Endothelial cell (in vitro differentiated cells): ENCODE measurements around the gene SMAD7. TPM values are rescaled to one million over a fixed set of nuclear protein-coding genes. Genes with fewer than 3 reads are reported as not detected.

Source experiments
- DNase-seq: peaks from one replicate; pipeline ENCODE4 v3.0.0; 2021; ENCODE audit warnings: low spot score
- H3K27ac Mint-ChIP-seq: one replicate; pipeline ENCODE4 v1.8.0; 2021; ENCODE audit warnings: mixed read lengths, inconsistent platforms; ENCODE audit not compliant: unreplicated experiment
- H3K27me3 Mint-ChIP-seq: one replicate; pipeline ENCODE4 v1.8.0; 2021; ENCODE audit warnings: mild to moderate bottlenecking, moderate library complexity, mixed read lengths, inconsistent platforms; ENCODE audit not compliant: unreplicated experiment
- H3K36me3 Mint-ChIP-seq: one replicate; pipeline ENCODE4 v1.8.0; 2021; ENCODE audit warnings: mild to moderate bottlenecking, low read depth, mixed read lengths, inconsistent platforms; ENCODE audit not compliant: unreplicated experiment
- H3K4me1 Mint-ChIP-seq: one replicate; pipeline ENCODE4 v1.8.0; 2021; ENCODE audit warnings: mild to moderate bottlenecking, mixed read lengths, inconsistent platforms; ENCODE audit not compliant: unreplicated experiment
- H3K4me3 Mint-ChIP-seq: one replicate; pipeline ENCODE4 v1.8.0; 2021; ENCODE audit warnings: mild to moderate bottlenecking, mixed read lengths, inconsistent platforms; ENCODE audit not compliant: unreplicated experiment
- H3K9me3 Mint-ChIP-seq: one replicate; pipeline ENCODE4 v1.8.0; 2021; ENCODE audit warnings: mixed read lengths, inconsistent platforms; ENCODE audit not compliant: unreplicated experiment
- total RNA-seq: library from RNA; stranded (reverse); fragmentation: NEBNext Ultra II Directional; extraction: Animal tissue kit (Norgen Biotek cat#: 25700); gene quantifications from one replicate; pipeline ENCODE4 v1.2.1, GENCODE V29; 2021; ENCODE audit not compliant: unreplicated experiment
- TF ChIP-seq, protein P1 (sequence below): fragments of 200-600 bp; sonication (generic); IDR thresholded peaks from one replicate; pipeline ENCODE4 v1.5.0; 2021; ENCODE audit warnings: antibody characterized with exemption; ENCODE audit not compliant: unreplicated experiment

Gene SMAD7
- total RNA-seq, 1 donor from 2014 or later = 30.1 TPM

DNA sequence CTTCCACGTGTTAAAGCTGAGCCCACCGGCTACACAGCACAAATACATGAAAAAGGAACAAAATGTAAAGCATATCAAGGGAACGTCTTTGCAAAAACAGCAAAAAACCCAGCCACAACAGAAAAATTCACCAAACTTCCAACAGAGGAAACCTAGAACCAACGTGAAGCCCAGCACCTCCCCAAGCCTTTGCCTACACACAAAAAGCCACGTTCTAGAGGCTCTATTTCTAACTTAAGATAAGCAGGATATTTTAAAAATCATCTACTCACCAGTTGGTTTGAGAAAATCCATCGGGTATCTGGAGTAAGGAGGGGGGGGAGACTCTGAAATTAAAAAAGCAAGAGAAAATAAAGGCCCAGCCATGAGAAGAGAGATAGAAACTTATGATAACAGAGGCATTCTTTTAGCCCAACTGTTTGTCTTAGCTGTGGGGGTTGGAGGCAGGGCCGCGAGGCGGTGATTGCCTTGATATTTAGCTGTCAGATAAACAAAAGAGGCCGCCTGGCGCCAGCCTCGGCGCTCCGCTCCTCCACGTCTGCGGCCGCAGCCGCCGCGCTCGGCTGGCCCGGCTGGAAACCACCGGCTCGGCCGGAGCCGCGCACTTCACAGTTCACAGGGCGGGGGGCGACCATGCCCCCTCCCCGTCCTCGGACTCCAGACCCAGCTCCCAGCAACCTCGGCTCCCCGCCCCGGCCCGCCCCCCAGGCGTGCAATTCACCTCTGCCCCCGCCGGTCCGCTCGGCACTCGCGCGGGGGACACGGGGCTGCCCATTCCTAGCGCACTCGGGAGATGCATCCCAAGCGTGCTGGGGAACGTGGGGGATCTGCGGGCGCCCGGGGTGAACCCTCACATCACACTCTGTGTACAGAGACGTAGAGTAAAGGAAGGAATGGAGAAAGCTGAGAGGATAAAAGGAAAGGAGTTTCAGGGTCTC is 2.4 kb downstream of the SMAD7 start:
- Mint-ChIP-seq H3K36me3 (peaks cover 22% of the 10 kb centered on the region), H3K4me3 (peak overlapping the region; percentile 99), H3K9me3 (no peaks in the 10 kb centered on the region), H3K27ac (peak overlapping the region; percentile 77), H3K4me1 (peaks cover 45% of the 10 kb centered on the region), H3K27me3 (peaks cover 7% of the 10 kb centered on the region)
- TF ChIP-seq, protein P1, sequence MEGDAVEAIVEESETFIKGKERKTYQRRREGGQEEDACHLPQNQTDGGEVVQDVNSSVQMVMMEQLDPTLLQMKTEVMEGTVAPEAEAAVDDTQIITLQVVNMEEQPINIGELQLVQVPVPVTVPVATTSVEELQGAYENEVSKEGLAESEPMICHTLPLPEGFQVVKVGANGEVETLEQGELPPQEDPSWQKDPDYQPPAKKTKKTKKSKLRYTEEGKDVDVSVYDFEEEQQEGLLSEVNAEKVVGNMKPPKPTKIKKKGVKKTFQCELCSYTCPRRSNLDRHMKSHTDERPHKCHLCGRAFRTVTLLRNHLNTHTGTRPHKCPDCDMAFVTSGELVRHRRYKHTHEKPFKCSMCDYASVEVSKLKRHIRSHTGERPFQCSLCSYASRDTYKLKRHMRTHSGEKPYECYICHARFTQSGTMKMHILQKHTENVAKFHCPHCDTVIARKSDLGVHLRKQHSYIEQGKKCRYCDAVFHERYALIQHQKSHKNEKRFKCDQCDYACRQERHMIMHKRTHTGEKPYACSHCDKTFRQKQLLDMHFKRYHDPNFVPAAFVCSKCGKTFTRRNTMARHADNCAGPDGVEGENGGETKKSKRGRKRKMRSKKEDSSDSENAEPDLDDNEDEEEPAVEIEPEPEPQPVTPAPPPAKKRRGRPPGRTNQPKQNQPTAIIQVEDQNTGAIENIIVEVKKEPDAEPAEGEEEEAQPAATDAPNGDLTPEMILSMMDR = no peak
- peak; percentile 58 for DNase-seq

DNA sequence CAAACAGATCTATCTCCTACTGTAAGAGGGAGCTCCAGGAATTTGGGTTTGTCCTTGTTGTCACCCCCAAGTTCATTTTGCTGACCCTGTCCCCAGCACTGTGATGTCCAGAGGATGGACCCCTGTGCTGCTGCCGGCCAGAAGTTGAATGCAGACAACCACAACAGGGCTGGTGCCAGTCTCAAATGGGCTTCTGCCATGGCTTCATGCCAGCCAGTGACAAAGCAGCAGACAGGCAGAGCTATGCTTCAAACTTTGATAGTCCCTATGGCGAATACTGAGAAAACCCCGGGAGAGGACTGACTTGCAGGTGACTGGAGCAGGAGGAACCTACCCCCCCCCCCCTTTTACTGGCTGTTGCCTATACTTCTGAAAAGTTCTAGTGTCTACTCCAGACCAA is 3.2 kb downstream of the SMAD7 start:
- no peaks in the 10 kb centered on the region for H3K9me3 Mint-ChIP-seq
- H3K27ac Mint-ChIP-seq = no peak overlapping the region
- H3K27me3 Mint-ChIP-seq = peaks cover 9% of the 10 kb centered on the region
- peak overlapping the region; percentile 99 for H3K4me3 Mint-ChIP-seq
- DNase-seq = no peak
- H3K4me1 Mint-ChIP-seq = peaks cover 52% of the 10 kb centered on the region
- H3K36me3 Mint-ChIP-seq = peaks cover 26% of the 10 kb centered on the region
- TF ChIP-seq, protein P1 = no peak

DNA sequence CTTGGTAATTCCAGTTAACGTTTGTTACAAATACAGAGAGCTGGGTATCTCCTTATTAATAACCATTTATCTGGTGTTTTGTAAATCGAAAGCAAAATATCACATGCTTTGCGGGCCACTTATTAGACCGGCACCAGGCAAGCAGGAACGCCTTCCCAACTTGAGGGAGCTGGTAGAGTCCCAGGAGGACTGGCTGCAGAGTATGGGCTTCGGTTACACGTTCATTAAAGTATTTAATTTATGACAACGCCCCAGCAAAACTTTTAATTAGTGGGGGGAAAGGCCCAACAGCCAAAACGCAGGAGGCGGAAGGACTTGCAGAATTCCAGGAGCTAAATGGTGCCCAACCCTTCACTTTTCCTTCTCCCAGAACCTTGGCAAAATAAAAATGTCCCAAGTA is 3.7 kb downstream of the SMAD7 start:
- TF ChIP-seq, protein P1 = no peak
- Mint-ChIP-seq H3K27me3 (peaks cover 5% of the 10 kb centered on the region), H3K9me3 (no peaks in the 10 kb centered on the region), H3K4me1 (peaks cover 57% of the 10 kb centered on the region), H3K4me3 (peak overlapping the region; percentile 99), H3K27ac (no peak overlapping the region), H3K36me3 (peaks cover 26% of the 10 kb centered on the region)
- no peak for DNase-seq

DNA sequence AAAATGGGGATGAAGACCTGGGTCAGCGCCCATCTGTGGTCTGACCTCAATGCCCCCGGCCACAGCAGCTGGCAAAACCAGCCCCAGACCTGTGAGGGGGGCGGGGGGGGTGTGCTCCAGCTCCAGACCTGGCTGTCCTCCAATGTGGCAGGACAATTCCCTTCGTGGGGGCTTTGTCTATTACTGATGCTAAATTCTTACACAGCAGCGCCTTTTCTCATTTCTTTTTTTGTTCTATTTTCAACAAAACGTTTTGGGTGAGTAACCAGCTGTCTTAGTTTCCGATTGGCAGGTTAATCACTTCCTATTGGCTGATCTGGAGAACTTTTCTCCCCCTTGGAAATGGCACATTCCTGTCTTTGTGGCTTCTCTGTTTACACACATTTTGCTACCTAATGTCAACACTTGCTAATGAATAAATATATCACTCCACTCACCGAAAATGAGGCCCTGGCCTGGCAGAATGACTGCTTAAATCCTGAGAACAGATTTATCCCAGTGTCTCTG is 4.4 kb downstream of the SMAD7 start:
- H3K36me3 Mint-ChIP-seq = peaks cover 29% of the 10 kb centered on the region
- peak overlapping the region; percentile 57 for H3K4me3 Mint-ChIP-seq
- no peaks in the 10 kb centered on the region for H3K9me3 Mint-ChIP-seq
- H3K4me1 Mint-ChIP-seq = peaks cover 64% of the 10 kb centered on the region
- H3K27ac Mint-ChIP-seq = no peak overlapping the region
- TF ChIP-seq, protein P1 = no peak
- peaks cover 5% of the 10 kb centered on the region for H3K27me3 Mint-ChIP-seq
- DNase-seq = no peak

DNA sequence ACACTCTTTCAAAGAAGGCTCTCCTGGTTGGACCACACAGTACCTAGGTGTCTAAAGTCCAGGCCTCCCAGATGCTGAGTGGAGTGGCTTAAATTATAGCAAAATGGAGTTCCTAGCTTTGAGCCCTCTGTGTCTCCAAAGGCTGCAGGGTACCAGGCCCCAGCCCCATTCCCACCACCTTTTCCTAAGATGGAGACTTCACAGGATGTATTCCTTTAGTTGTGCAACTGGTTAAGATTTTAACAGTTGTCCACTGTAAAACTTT is 4.9 kb downstream of the SMAD7 start:
- peaks cover 67% of the 10 kb centered on the region for H3K4me1 Mint-ChIP-seq
- TF ChIP-seq, protein P1 = no peak
- H3K27ac Mint-ChIP-seq = no peak overlapping the region
- H3K27me3 Mint-ChIP-seq = peaks cover 5% of the 10 kb centered on the region
- H3K9me3 Mint-ChIP-seq = no peaks in the 10 kb centered on the region
- DNase-seq = no peak
- peak overlapping the region; percentile 11 for H3K4me3 Mint-ChIP-seq
- peaks cover 34% of the 10 kb centered on the region for H3K36me3 Mint-ChIP-seq
